Upper lobe of right lung (tissue), 1 donor: ENCODE data around the gene HTT. TPM values are rescaled to one million over a fixed set of nuclear protein-coding genes. Genes with fewer than 3 reads are reported as not detected.
A peak's percentile ranks its signal among the peaks of the same experiment; 100 is the strongest.

Experiments used
- ATAC-seq: fragments of 200-7000 bp; cut with Tn5 transposase; one replicate; pipeline ENCODE4 v1.9.1; 2020; ENCODE audit warnings: mild to moderate bottlenecking, moderate library complexity
- DNase-seq: peaks from one replicate; pipeline ENCODE4 v3.0.0-alpha.2; 2020
- H3K27ac ChIP-seq: fragments of 200-600 bp; one replicate; pipeline ENCODE4 v1.8.0; 2022
- H3K27me3 ChIP-seq: fragments of 200-600 bp; one replicate; pipeline ENCODE4 v1.8.0; 2022; ENCODE audit warnings: mild to moderate bottlenecking
- H3K36me3 ChIP-seq: fragments of 200-600 bp; one replicate; pipeline ENCODE4 v1.8.0; 2022
- H3K4me1 ChIP-seq: fragments of 200-600 bp; one replicate; pipeline ENCODE4 v1.8.0; 2022
- H3K4me3 ChIP-seq: fragments of 200-600 bp; one replicate; pipeline ENCODE4 v1.8.0; 2022; ENCODE audit warnings: mild to moderate bottlenecking
- H3K9me3 ChIP-seq: fragments of 200-600 bp; one replicate; pipeline ENCODE4 v1.8.0; 2022
- intact Hi-C: fragments of 100-400 bp; cut with DNase I; formaldehyde crosslinking; loops from one replicate; pipeline ENCODE4 v1.11.0; 2022
- total RNA-seq: library from RNA; stranded (reverse); fragmentation: NEBNext Ultra II Directional; extraction: Animal tissue kit (Norgen Biotek cat#: 25700); gene quantifications from one replicate; pipeline ENCODE4 v1.2.1, GENCODE V29; 2021
- TF ChIP-seq, protein P1 (sequence below): fragments of 200-600 bp; IDR thresholded peaks from one replicate; pipeline ENCODE4 v1.8.0; 2022; ENCODE audit warnings: antibody characterized with exemption
- donor health status: DM: no; HTN: yes; CAD: no; lungs with severe emphysema.

The HTT gene
- total RNA-seq, 1 donor from 2014 or later: 73.6 TPM

DNA sequence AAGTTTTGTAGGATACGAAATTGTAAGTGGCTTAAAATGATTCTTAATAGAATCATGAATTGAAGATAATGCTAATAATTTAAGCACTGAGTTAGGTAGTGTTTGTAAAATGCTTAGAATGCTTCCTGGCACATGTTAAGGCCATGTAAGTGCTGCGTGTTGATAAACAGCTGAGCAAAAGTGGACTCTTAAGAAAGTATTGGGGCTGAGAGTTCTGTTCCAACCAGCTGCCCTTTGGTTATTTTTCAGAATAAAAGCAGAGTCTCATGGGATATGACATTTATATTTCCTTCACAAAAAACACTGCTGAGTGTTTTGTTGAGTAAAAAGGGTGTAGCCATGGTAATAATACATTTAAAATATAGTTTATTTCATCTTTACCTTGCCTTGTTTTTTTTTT, 42.5 kb downstream of the HTT start:
- intact Hi-C loops: no loop called here
- peaks cover 76% of the 10 kb centered on the region for H3K36me3 ChIP-seq
- no peaks in the 10 kb centered on the region for H3K9me3 ChIP-seq
- ATAC-seq: no peak
- H3K27ac ChIP-seq: no peak overlapping the region
- DNase-seq: no peak
- TF ChIP-seq, protein P1, sequence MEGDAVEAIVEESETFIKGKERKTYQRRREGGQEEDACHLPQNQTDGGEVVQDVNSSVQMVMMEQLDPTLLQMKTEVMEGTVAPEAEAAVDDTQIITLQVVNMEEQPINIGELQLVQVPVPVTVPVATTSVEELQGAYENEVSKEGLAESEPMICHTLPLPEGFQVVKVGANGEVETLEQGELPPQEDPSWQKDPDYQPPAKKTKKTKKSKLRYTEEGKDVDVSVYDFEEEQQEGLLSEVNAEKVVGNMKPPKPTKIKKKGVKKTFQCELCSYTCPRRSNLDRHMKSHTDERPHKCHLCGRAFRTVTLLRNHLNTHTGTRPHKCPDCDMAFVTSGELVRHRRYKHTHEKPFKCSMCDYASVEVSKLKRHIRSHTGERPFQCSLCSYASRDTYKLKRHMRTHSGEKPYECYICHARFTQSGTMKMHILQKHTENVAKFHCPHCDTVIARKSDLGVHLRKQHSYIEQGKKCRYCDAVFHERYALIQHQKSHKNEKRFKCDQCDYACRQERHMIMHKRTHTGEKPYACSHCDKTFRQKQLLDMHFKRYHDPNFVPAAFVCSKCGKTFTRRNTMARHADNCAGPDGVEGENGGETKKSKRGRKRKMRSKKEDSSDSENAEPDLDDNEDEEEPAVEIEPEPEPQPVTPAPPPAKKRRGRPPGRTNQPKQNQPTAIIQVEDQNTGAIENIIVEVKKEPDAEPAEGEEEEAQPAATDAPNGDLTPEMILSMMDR: no peak
- no peak overlapping the region for H3K4me3 ChIP-seq
- peaks cover 19% of the 10 kb centered on the region for H3K4me1 ChIP-seq
- no peaks in the 10 kb centered on the region for H3K27me3 ChIP-seq

DNA sequence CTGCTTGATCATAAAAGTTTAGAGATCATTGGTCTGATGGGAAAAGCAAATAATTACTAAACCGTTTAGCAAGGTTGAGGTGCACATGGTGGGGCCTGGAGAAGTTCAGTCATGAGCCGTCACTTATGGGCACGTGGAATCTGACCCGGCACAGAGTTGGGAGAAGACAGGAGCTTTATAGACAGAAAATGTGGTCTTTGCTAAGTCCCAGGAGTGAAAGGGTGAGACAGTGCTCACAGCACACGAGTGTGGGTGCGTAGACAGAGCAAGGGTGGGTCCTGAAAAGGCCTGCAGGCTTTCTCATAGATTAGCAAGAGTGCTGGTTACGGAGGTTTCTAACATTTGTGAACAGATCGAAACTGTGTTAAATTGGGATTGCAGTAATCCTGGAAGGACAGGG, 43.8 kb downstream of the HTT start:
- intact Hi-C loops: no loop called here
- Histone ChIP-seq H3K4me3 (no peak overlapping the region), H3K36me3 (peaks cover 67% of the 10 kb centered on the region), H3K4me1 (peaks cover 16% of the 10 kb centered on the region), H3K27ac (no peak overlapping the region), H3K27me3 (no peaks in the 10 kb centered on the region), H3K9me3 (no peaks in the 10 kb centered on the region)
- DNase-seq (no peak), ATAC-seq (no peak)
- TF ChIP-seq, protein P1: no peak

DNA sequence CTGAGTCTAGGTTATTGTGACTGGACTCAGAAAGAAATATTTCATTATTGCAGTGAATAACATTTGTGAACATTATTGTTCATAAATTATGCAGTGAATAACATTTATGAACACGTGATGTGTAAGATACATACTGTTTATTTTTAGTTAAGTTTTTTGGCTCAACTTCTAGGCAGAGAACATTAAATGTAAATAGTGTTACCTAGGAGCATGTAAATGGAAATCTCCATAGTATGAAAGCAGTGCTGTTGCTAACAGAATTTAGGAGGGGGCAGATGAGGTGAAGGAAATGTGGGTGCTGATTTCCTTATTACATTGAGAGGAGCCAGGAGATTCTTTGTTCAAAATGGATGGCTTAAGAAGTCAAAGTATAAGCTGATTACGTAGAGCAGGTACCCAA, 45.0 kb downstream of the HTT start:
- Histone ChIP-seq H3K27ac (no peak overlapping the region), H3K4me1 (peaks cover 15% of the 10 kb centered on the region), H3K4me3 (no peak overlapping the region), H3K27me3 (no peaks in the 10 kb centered on the region), H3K36me3 (peaks cover 66% of the 10 kb centered on the region), H3K9me3 (no peaks in the 10 kb centered on the region)
- intact Hi-C loops: no loop called here
- DNase-seq (no peak), ATAC-seq (no peak)
- TF ChIP-seq, protein P1: no peak

DNA sequence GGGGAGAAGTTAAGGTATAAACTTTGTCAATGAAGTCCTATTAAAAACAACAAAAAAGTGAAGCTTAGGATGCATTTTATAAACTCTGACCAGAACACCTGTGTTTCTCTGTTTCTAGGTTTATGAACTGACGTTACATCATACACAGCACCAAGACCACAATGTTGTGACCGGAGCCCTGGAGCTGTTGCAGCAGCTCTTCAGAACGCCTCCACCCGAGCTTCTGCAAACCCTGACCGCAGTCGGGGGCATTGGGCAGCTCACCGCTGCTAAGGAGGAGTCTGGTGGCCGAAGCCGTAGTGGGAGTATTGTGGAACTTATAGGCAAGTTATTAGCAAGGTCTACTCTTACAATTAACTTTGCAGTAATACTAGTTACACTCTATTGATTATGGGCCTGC, 46.6 kb downstream of the HTT start:
- peaks cover 15% of the 10 kb centered on the region for H3K4me1 ChIP-seq
- H3K27me3 ChIP-seq: no peaks in the 10 kb centered on the region
- TF ChIP-seq, protein P1: no peak
- peaks cover 62% of the 10 kb centered on the region for H3K36me3 ChIP-seq
- H3K9me3 ChIP-seq: no peaks in the 10 kb centered on the region
- intact Hi-C loops: no loop called here
- DNase-seq: no peak
- no peak for ATAC-seq
- H3K27ac ChIP-seq: peak overlapping the region; percentile 78
- no peak overlapping the region for H3K4me3 ChIP-seq

GRCh38 chr4:3121596-3121995, 47.1 kb downstream of the HTT start:
- Histone ChIP-seq H3K4me3 (no peak overlapping the region), H3K27me3 (no peaks in the 10 kb centered on the region), H3K4me1 (peaks cover 15% of the 10 kb centered on the region), H3K27ac (peak overlapping the region; percentile 78), H3K36me3 (peaks cover 62% of the 10 kb centered on the region), H3K9me3 (no peaks in the 10 kb centered on the region)
- ATAC-seq (no peak), DNase-seq (no peak)
- intact Hi-C loops: no loop called here
- TF ChIP-seq, protein P1: no peak

DNA sequence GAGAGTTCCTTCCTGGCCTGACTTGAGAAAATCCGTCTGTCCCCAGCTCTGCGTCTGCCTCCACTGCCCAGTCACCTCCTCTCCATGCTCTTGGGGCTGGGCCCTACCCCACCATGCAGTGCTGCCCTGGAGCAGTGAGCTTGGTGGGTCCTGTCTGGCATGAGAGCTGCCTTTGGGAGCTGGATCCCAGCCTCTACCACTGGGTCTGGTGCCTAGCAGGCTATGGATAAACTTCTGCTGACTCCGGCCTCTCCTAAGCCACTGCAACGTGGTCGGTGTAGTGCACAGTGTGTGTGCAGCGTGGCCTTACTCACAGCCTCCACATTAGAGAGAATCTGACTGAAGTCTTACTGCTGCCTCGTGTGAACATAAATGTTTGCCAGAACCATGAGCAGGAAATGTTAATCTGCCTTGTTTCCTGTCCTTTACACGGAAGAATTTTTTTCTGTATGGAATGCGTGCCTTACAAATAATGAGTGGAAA, 47.6 kb downstream of the HTT start:
- Histone ChIP-seq H3K4me3 (no peak overlapping the region), H3K27me3 (no peaks in the 10 kb centered on the region), H3K9me3 (no peaks in the 10 kb centered on the region), H3K4me1 (peaks cover 15% of the 10 kb centered on the region), H3K36me3 (peaks cover 62% of the 10 kb centered on the region), H3K27ac (peak overlapping the region; percentile 78)
- DNase-seq: no peak
- TF ChIP-seq, protein P1: no peak
- ATAC-seq: peak; percentile 67
- intact Hi-C loops: no loop called here
